ENCODE results near the gene GRID1.

GRID1 gene

GRCh38 chr10:85925201-85925750 is 441.3 kb downstream of the GRID1 start:
- no peaks in the 10 kb centered on the region for H3K9me3 ChIP-seq (ENCODE audit: control insufficient read depth, low read length)
- no peak for DNase-seq (ENCODE audit: low read depth)
- H3K4me1 ChIP-seq (ENCODE audit: control insufficient read depth, insufficient read depth, low read length), result no peaks in the 10 kb centered on the region
- H3K27me3 ChIP-seq (replicated peaks; ENCODE audit: control insufficient read depth, insufficient read depth, low read length), result no peaks in the 10 kb centered on the region
- H3K36me3 ChIP-seq (ENCODE audit: control insufficient read depth, insufficient read depth, low read length, severe bottlenecking), result no peaks in the 10 kb centered on the region
- H3K9ac ChIP-seq (ENCODE audit: low read length), result no peak overlapping the region
- no peak overlapping the region for H3K4me3 ChIP-seq (ENCODE audit: low read length)

DNA sequence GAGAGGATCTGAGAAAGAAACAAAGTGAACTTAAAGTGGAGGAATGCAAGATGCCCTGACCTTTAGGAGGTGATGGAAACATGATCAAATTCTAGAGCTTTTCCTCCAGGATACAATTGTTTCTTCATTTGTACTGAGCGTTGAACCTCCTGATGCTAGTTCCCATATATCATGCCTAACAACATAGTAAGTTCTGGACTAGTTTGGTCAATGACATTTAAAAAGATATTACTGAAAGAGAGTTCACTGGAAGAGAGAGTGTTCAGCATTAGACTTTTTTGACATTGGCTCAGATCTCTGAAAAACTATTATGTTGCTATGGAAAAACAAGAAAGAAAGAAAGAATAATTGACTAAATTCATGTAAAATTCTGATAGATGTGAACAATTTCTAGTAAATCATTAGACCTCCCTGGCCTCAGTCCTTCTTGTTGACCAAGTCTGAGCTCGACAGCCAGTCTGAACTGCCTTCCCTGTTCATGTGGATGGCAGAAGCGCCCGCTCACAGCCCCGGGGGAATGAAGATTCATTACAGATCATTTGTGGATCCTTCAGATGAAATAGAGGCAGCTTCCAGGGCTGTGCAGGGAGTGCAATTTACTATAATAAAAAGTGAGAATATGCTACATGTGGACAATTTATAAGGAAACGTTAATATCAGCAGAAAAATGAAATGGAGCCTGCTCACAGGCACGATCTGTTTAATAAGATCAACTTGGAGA is 442.1 kb downstream of the GRID1 start:
- no peak overlapping the region for H3K4me3 ChIP-seq (ENCODE audit: low read length)
- no peak overlapping the region for H3K9ac ChIP-seq (ENCODE audit: low read length)
- no peaks in the 10 kb centered on the region for H3K36me3 ChIP-seq (ENCODE audit: control insufficient read depth, insufficient read depth, low read length, severe bottlenecking)
- DNase-seq (ENCODE audit: low read depth), result no peak
- H3K27me3 ChIP-seq (replicated peaks; ENCODE audit: control insufficient read depth, insufficient read depth, low read length), result no peaks in the 10 kb centered on the region
- H3K9me3 ChIP-seq (ENCODE audit: control insufficient read depth, low read length), result no peaks in the 10 kb centered on the region
- H3K4me1 ChIP-seq (ENCODE audit: control insufficient read depth, insufficient read depth, low read length), result no peaks in the 10 kb centered on the region

GRCh38 chr10:85922356-85923129 is 444.1 kb downstream of the GRID1 start:
- Histone ChIP-seq H3K9me3 (ENCODE audit: control insufficient read depth, low read length) (no peaks in the 10 kb centered on the region), H3K36me3 (ENCODE audit: control insufficient read depth, insufficient read depth, low read length, severe bottlenecking) (no peaks in the 10 kb centered on the region), H3K4me3 (ENCODE audit: low read length) (no peak overlapping the region), H3K4me1 (ENCODE audit: control insufficient read depth, insufficient read depth, low read length) (no peaks in the 10 kb centered on the region), H3K27me3 (replicated peaks; ENCODE audit: control insufficient read depth, insufficient read depth, low read length) (no peaks in the 10 kb centered on the region), H3K9ac (ENCODE audit: low read length) (no peak overlapping the region)
- DNase-seq (ENCODE audit: low read depth), result no peak

DNA sequence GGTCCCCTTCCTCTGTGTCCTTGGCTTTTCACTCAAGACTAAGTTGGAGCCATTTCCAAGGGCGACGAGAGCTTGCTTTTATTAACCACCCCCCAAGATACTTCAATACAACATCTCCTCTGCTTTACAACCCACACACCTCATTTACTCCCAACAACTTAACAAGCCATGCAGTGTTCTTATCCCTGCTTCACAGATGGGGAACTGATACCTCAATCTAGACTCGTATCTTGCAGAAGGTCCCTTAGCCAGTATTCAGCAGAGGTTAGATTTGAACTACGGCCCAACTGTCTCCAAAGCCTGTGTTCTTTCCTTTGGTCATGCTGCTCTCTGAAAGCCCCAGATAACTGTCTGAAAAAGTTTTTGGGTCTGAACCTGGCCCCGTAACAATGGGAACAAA is 444.8 kb downstream of the GRID1 start:
- H3K36me3 ChIP-seq (ENCODE audit: control insufficient read depth, insufficient read depth, low read length, severe bottlenecking), result no peaks in the 10 kb centered on the region
- no peaks in the 10 kb centered on the region for H3K9me3 ChIP-seq (ENCODE audit: control insufficient read depth, low read length)
- no peaks in the 10 kb centered on the region for H3K27me3 ChIP-seq (replicated peaks; ENCODE audit: control insufficient read depth, insufficient read depth, low read length)
- DNase-seq (ENCODE audit: low read depth), result no peak
- H3K4me3 ChIP-seq (ENCODE audit: low read length), result no peak overlapping the region
- no peak overlapping the region for H3K9ac ChIP-seq (ENCODE audit: low read length)
- no peaks in the 10 kb centered on the region for H3K4me1 ChIP-seq (ENCODE audit: control insufficient read depth, insufficient read depth, low read length)

GRCh38 chr10:85920311-85920710 is 446.3 kb downstream of the GRID1 start:
- Histone ChIP-seq H3K4me3 (ENCODE audit: low read length) (no peak overlapping the region), H3K27me3 (replicated peaks; ENCODE audit: control insufficient read depth, insufficient read depth, low read length) (no peaks in the 10 kb centered on the region), H3K4me1 (ENCODE audit: control insufficient read depth, insufficient read depth, low read length) (no peaks in the 10 kb centered on the region), H3K9me3 (ENCODE audit: control insufficient read depth, low read length) (no peaks in the 10 kb centered on the region), H3K9ac (ENCODE audit: low read length) (no peak overlapping the region), H3K36me3 (ENCODE audit: control insufficient read depth, insufficient read depth, low read length, severe bottlenecking) (no peaks in the 10 kb centered on the region)
- DNase-seq (ENCODE audit: low read depth), result no peak

DNA sequence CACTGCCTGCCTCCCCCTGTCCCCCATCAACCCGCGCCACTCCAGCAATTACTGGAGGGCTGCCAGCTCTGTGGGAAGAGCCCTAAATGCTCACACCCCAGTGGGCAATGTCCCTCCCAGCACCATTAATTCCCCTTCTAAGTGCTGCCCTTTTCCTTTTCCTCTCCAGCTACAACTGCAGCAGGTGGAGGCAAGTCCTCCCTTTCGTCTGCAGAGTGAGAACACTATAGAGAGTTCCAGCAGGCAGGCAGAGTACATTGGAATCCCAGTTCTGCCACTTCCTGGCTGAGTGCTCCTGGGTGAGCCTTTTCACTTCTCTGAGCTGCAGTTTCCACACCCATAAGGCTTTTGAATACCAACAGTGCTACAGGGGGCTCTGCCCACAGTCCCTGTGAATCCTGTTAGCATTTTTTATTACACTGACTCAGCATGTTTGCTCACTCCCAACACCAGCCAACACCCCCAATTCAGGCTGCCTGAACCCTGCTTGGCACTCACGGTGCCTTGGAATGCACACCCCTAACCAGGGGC is 447.0 kb downstream of the GRID1 start:
- no peaks in the 10 kb centered on the region for H3K4me1 ChIP-seq (ENCODE audit: control insufficient read depth, insufficient read depth, low read length)
- no peak for DNase-seq (ENCODE audit: low read depth)
- no peak overlapping the region for H3K4me3 ChIP-seq (ENCODE audit: low read length)
- no peaks in the 10 kb centered on the region for H3K36me3 ChIP-seq (ENCODE audit: control insufficient read depth, insufficient read depth, low read length, severe bottlenecking)
- H3K9me3 ChIP-seq (ENCODE audit: control insufficient read depth, low read length), result no peaks in the 10 kb centered on the region
- H3K27me3 ChIP-seq (replicated peaks; ENCODE audit: control insufficient read depth, insufficient read depth, low read length), result no peaks in the 10 kb centered on the region
- H3K9ac ChIP-seq (ENCODE audit: low read length), result no peak overlapping the region

DNA sequence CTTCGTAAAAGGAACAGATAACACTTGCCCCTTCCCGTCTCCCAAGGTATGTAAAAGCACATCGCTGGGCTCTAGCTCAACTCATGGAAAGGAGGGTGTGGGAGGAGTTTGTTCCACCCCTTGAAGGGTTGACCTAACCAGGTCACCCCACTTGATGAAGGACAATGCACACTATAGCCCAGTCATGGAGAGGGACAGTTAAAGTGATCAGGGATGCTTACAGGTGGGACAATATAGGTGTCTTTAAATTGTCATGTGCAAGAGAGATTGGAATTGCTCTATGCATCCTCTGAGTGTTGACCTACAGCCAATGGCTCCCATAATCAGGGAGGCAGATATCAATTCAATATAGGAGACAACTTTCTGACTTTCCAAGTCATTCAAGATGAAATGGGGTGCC is 448.2 kb downstream of the GRID1 start:
- Histone ChIP-seq H3K27me3 (replicated peaks; ENCODE audit: control insufficient read depth, insufficient read depth, low read length) (no peaks in the 10 kb centered on the region), H3K4me3 (ENCODE audit: low read length) (no peak overlapping the region), H3K4me1 (ENCODE audit: control insufficient read depth, insufficient read depth, low read length) (no peaks in the 10 kb centered on the region), H3K9me3 (ENCODE audit: control insufficient read depth, low read length) (no peaks in the 10 kb centered on the region), H3K36me3 (ENCODE audit: control insufficient read depth, insufficient read depth, low read length, severe bottlenecking) (no peaks in the 10 kb centered on the region), H3K9ac (ENCODE audit: low read length) (no peak overlapping the region)
- DNase-seq (ENCODE audit: low read depth), result no peak

DNA sequence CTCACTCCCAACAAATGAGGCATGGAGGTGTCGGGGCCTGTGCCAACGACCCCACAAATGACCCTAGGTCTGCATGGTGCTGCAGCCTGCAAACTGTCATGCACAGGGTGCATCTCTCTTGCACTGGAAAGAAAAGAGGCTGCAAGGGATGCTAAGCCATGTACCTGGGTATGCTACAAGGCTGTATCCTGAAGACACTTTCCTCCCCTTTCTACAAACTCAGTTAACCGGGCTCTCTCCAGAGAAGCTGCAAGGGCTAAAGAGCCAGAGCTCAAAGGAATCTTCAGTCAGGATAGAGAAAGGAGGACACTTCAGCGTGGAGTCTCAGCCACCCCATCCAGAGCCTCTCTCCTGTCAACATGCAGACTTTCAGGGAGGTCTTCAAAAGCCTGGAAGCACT is 449.0 kb downstream of the GRID1 start:
- Histone ChIP-seq H3K9me3 (ENCODE audit: control insufficient read depth, low read length) (no peaks in the 10 kb centered on the region), H3K4me1 (ENCODE audit: control insufficient read depth, insufficient read depth, low read length) (no peaks in the 10 kb centered on the region)

DNA sequence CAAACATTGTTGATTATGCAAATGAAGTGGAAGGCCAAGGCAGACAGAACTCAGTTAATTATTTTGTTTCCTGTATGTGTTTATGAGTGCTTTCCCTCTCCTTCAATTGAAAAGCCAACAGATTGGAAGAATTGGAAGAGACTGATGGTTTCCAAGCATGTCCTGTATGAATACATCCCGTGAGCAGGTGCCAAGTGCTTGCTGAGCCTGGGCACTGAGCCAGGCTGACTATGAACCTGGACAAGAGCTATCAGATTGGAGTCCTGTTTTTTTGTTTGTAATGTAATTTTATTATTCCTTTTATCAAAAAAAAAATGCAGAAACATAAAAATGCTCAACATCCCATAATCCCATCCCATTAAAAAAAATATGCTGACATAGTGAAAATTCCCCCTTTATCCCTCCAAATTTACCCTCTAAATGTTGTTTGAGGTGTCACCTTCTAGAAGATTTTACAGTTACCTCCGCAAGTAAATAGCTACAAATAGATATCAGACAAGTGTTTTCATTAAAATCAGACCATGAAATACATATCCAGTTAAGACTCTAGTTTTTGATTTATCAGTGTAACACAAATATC is 449.5 kb downstream of the GRID1 start:
- no peaks in the 10 kb centered on the region for H3K9me3 ChIP-seq (ENCODE audit: control insufficient read depth, low read length)
- no peak overlapping the region for H3K4me3 ChIP-seq (ENCODE audit: low read length)
- H3K36me3 ChIP-seq (ENCODE audit: control insufficient read depth, insufficient read depth, low read length, severe bottlenecking), result no peaks in the 10 kb centered on the region
- no peak overlapping the region for H3K9ac ChIP-seq (ENCODE audit: low read length)
- H3K27me3 ChIP-seq (replicated peaks; ENCODE audit: control insufficient read depth, insufficient read depth, low read length), result no peaks in the 10 kb centered on the region
- DNase-seq (ENCODE audit: low read depth), result no peak
- no peaks in the 10 kb centered on the region for H3K4me1 ChIP-seq (ENCODE audit: control insufficient read depth, insufficient read depth, low read length)

More for the DNA sequence above, 449.0 kb downstream of the GRID1 start:
- H3K4me3 ChIP-seq (ENCODE audit: low read length), result no peak overlapping the region
- no peak overlapping the region for H3K9ac ChIP-seq (ENCODE audit: low read length)
- H3K27me3 ChIP-seq (replicated peaks; ENCODE audit: control insufficient read depth, insufficient read depth, low read length), result no peaks in the 10 kb centered on the region
- no peak for DNase-seq (ENCODE audit: low read depth)
- no peaks in the 10 kb centered on the region for H3K36me3 ChIP-seq (ENCODE audit: control insufficient read depth, insufficient read depth, low read length, severe bottlenecking)

DNA sequence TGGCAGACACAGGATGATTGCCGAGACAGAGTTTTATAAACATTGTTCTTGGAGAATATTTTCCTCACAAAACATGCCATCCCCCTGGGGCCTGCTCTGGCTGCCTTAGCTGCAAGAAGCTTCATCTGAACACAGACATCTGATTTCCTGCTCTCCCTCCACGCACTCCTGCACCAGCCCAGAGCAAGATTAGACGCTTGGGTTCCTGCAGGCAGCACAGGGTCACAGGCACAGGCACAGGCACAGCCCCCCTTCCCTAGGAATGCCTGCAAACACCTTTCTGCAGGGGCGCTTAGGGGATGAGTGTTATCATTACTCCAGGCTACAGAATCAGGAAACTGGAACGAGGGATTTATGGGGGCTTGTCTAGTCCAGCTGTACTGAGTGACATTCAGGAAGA is 450.3 kb downstream of the GRID1 start:
- Histone ChIP-seq H3K4me1 (ENCODE audit: control insufficient read depth, insufficient read depth, low read length) (no peaks in the 10 kb centered on the region), H3K36me3 (ENCODE audit: control insufficient read depth, insufficient read depth, low read length, severe bottlenecking) (no peaks in the 10 kb centered on the region), H3K9me3 (ENCODE audit: control insufficient read depth, low read length) (no peaks in the 10 kb centered on the region), H3K4me3 (ENCODE audit: low read length) (no peak overlapping the region), H3K27me3 (replicated peaks; ENCODE audit: control insufficient read depth, insufficient read depth, low read length) (no peaks in the 10 kb centered on the region), H3K9ac (ENCODE audit: low read length) (no peak overlapping the region)
- DNase-seq (ENCODE audit: low read depth), result no peak

DNA sequence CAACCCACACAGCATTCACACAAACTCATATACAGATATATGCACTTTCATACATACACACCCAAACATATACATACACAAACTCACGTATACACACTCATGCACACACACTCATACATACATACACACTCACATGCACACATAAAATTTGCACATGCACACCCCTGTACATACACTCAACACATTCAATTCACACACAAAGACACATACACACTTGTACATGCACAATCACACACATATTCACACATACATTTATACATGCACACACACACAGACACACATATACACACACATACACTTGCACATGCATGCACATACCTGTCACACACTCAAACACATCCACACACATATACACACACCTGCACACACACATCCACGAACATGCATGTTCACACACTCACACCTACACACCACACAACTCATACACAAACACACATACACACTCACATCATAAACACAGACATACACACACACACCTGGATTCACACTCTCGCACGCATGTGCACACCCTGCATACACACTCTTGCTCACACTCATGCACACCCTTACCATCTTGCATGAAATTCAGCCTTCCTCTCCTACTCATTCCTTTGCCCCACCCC is 451.2 kb downstream of the GRID1 start:
- Histone ChIP-seq H3K9ac (ENCODE audit: low read length) (no peak overlapping the region), H3K4me3 (ENCODE audit: low read length) (no peak overlapping the region), H3K9me3 (ENCODE audit: control insufficient read depth, low read length) (no peaks in the 10 kb centered on the region), H3K27me3 (replicated peaks; ENCODE audit: control insufficient read depth, insufficient read depth, low read length) (no peaks in the 10 kb centered on the region), H3K4me1 (ENCODE audit: control insufficient read depth, insufficient read depth, low read length) (no peaks in the 10 kb centered on the region), H3K36me3 (ENCODE audit: control insufficient read depth, insufficient read depth, low read length, severe bottlenecking) (no peaks in the 10 kb centered on the region)
- DNase-seq (ENCODE audit: low read depth), result no peak
